Memory B cell (primary cell): ENCODE measurements around the gene EYS.
"Not testable (repeated sequence)": the region's sequence is repeated elsewhere in the genome, so short reads cannot be mapped to it uniquely, and the experiment has no call there.

Experiments
- ATAC-seq: fragments of 150-1000 bp; cut with Tn5 transposase; 2 replicates; pipeline ENCODE4 v1.10.0; 2021; ENCODE audit warnings: low read depth, mild to moderate bottlenecking, moderate library complexity
- DNase-seq, 2 donors: peaks; one replicate each; pipeline ENCODE4 v3.0.0; 2022; ENCODE audit warnings: low spot score in 2 of 2
- H3K27ac Mint-ChIP-seq: one replicate; pipeline ENCODE4 v1.8.0; 2022; ENCODE audit warnings: mild to moderate bottlenecking, moderate library complexity, mixed read lengths
- H3K27me3 Mint-ChIP-seq: one replicate; pipeline ENCODE4 v1.8.0; 2022; ENCODE audit warnings: mixed read lengths
- H3K36me3 Mint-ChIP-seq: one replicate; pipeline ENCODE4 v1.8.0; 2022; ENCODE audit warnings: mild to moderate bottlenecking, mixed read lengths
- H3K4me1 Mint-ChIP-seq: one replicate; pipeline ENCODE4 v1.8.0; 2022; ENCODE audit warnings: mixed read lengths
- H3K4me3 Mint-ChIP-seq: one replicate; pipeline ENCODE4 v1.8.0; 2022; ENCODE audit warnings: mild to moderate bottlenecking, moderate library complexity, mixed read lengths
- H3K9me3 Mint-ChIP-seq: one replicate; pipeline ENCODE4 v1.8.0; 2022; ENCODE audit warnings: mixed read lengths

EYS gene

GRCh38 chr6:63953336-63954021, 1753.5 kb downstream of the EYS start:
- not testable (repeated sequence) for ATAC-seq, H3K36me3 Mint-ChIP-seq, H3K27me3 Mint-ChIP-seq, H3K27ac Mint-ChIP-seq, H3K4me3 Mint-ChIP-seq, DNase-seq, H3K4me1 Mint-ChIP-seq, H3K9me3 Mint-ChIP-seq

- no peak for ATAC-seq
- Mint-ChIP-seq H3K4me3 (no peak overlapping the region), H3K27me3 (no peaks in the 10 kb centered on the region), H3K36me3 (no peaks in the 10 kb centered on the region), H3K4me1 (no peaks in the 10 kb centered on the region), H3K9me3 (peaks cover 2% of the 10 kb centered on the region), H3K27ac (no peak overlapping the region)
- DNase-seq, result no peak
These were observed 1759.1 kb downstream of the EYS start for GRCh38 chr6:63947792-63948529.

DNA sequence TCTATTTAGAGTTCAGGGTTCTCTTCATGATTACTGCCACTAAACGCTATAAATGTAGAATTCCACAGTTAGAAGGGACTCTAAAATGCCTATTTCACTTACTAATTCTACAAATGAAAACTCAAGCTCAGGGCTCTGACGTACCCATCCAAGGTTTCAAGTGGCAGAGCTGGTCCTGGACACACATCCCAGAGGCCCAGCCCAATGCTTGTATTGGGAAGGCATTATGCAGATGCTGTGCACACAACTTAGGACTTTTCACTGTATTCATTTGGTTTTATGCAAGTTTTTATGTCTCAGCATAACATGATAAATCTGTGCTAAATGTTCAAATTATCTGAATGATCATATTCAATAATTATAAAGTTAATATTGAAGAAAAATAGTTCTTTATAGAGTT, 1761.0 kb downstream of the EYS start:
- Mint-ChIP-seq H3K4me1 (no peaks in the 10 kb centered on the region), H3K36me3 (no peaks in the 10 kb centered on the region), H3K4me3 (no peak overlapping the region), H3K27ac (no peak overlapping the region), H3K27me3 (no peaks in the 10 kb centered on the region), H3K9me3 (peaks cover 2% of the 10 kb centered on the region)
- DNase-seq (no peak), ATAC-seq (no peak)

DNA sequence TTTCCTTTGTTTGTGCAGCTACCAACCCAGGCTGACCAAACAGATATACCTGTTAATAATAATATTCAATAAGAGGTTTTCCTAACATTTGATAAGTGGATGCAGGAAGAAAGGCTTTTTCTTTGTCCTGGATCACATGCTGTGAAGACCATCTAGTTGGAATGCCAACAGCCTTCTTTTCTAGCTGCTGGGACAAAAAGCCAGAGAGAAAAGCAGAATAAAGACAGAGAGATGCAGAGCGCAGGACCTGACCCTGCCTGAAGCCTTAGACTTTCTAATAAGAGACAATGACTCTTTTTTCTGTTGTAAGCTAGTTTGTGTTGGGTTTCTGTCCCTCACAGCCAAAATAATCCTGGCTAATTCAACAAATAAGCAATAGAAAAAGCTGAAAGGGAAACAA, 1763.2 kb downstream of the EYS start:
- H3K9me3 Mint-ChIP-seq, result peaks cover 2% of the 10 kb centered on the region
- H3K4me3 Mint-ChIP-seq, result no peak overlapping the region
- H3K4me1 Mint-ChIP-seq, result no peaks in the 10 kb centered on the region
- H3K27me3 Mint-ChIP-seq, result no peaks in the 10 kb centered on the region
- no peak for ATAC-seq
- DNase-seq, result no peak
- no peaks in the 10 kb centered on the region for H3K36me3 Mint-ChIP-seq
- no peak overlapping the region for H3K27ac Mint-ChIP-seq

DNA sequence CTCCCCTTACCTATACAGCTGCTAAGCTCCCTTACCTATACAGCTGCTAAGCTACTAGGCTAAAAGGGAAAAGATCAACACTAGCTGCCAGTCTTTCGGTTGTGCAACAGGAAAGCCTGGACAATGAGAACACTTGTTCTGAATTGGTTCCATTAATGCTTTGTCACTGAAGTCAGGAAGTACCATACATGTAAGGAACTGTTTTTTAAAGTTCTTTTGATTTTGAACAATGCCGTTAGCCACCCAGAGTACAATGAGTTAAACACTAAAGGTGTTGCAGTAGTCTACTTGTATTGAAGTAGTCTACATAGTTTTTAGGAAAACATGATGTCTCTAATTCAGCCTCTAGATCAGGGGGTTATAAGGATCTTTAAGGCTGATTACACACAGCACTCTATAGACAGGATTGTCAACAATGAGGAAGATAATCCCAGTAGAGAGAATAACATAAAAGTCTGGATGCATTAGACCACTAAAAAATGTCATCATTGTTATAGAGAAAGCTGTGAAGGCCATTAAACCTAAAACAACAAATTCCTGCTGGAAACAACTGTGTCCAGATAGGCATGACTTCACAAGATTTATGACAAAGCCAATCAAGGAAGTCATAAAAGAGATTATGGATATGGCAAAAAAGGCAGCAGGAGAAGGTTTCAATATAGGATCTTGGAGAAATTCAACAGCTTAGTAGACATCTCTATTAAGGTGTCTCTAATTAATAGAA, 1765.1 kb downstream of the EYS start:
- no peaks in the 10 kb centered on the region for H3K4me1 Mint-ChIP-seq
- H3K36me3 Mint-ChIP-seq, result no peaks in the 10 kb centered on the region
- H3K4me3 Mint-ChIP-seq, result no peak overlapping the region
- peaks cover 2% of the 10 kb centered on the region for H3K9me3 Mint-ChIP-seq
- no peak for ATAC-seq
- no peaks in the 10 kb centered on the region for H3K27me3 Mint-ChIP-seq
- no peak for DNase-seq
- no peak overlapping the region for H3K27ac Mint-ChIP-seq

GRCh38 chr6:63940056-63940455, 1767.0 kb downstream of the EYS start:
- no peak for DNase-seq
- ATAC-seq, result no peak
- H3K36me3 Mint-ChIP-seq, result no peaks in the 10 kb centered on the region
- peaks cover 2% of the 10 kb centered on the region for H3K9me3 Mint-ChIP-seq
- no peak overlapping the region for H3K4me3 Mint-ChIP-seq
- no peak overlapping the region for H3K27ac Mint-ChIP-seq
- H3K27me3 Mint-ChIP-seq, result no peaks in the 10 kb centered on the region
- no peaks in the 10 kb centered on the region for H3K4me1 Mint-ChIP-seq

GRCh38 chr6:63936399-63936798, 1770.6 kb downstream of the EYS start:
- H3K36me3 Mint-ChIP-seq, result no peaks in the 10 kb centered on the region
- no peak for ATAC-seq
- no peaks in the 10 kb centered on the region for H3K4me1 Mint-ChIP-seq
- H3K27ac Mint-ChIP-seq, result no peak overlapping the region
- no peaks in the 10 kb centered on the region for H3K9me3 Mint-ChIP-seq
- no peaks in the 10 kb centered on the region for H3K27me3 Mint-ChIP-seq
- no peak overlapping the region for H3K4me3 Mint-ChIP-seq
- DNase-seq, result no peak

- no peak for ATAC-seq
- no peaks in the 10 kb centered on the region for H3K36me3 Mint-ChIP-seq
- no peak for DNase-seq
- no peaks in the 10 kb centered on the region for H3K27me3 Mint-ChIP-seq
- no peaks in the 10 kb centered on the region for H3K9me3 Mint-ChIP-seq
- no peak overlapping the region for H3K4me3 Mint-ChIP-seq
- no peaks in the 10 kb centered on the region for H3K4me1 Mint-ChIP-seq
- H3K27ac Mint-ChIP-seq, result no peak overlapping the region
These were observed 1771.3 kb downstream of the EYS start for GRCh38 chr6:63935732-63936131.

GRCh38 chr6:63933948-63934347, 1773.1 kb downstream of the EYS start:
- not testable (repeated sequence) for ATAC-seq, H3K4me3 Mint-ChIP-seq, H3K4me1 Mint-ChIP-seq, H3K9me3 Mint-ChIP-seq, H3K27ac Mint-ChIP-seq, DNase-seq, H3K27me3 Mint-ChIP-seq, H3K36me3 Mint-ChIP-seq

- Mint-ChIP-seq H3K36me3 (no peaks in the 10 kb centered on the region), H3K27me3 (peaks cover 1% of the 10 kb centered on the region), H3K9me3 (no peaks in the 10 kb centered on the region), H3K27ac (no peak overlapping the region), H3K4me3 (no peak overlapping the region), H3K4me1 (no peaks in the 10 kb centered on the region)
- ATAC-seq (no peak), DNase-seq (no peak)
These were observed 1776.2 kb downstream of the EYS start for GRCh38 chr6:63930848-63931247.

GRCh38 chr6:63929111-63929510, 1777.9 kb downstream of the EYS start:
- ATAC-seq (no peak), DNase-seq (no peak)
- H3K27me3 Mint-ChIP-seq, result peaks cover 1% of the 10 kb centered on the region
- no peaks in the 10 kb centered on the region for H3K4me1 Mint-ChIP-seq
- no peak overlapping the region for H3K27ac Mint-ChIP-seq
- no peak overlapping the region for H3K4me3 Mint-ChIP-seq
- no peaks in the 10 kb centered on the region for H3K9me3 Mint-ChIP-seq
- H3K36me3 Mint-ChIP-seq, result no peaks in the 10 kb centered on the region

DNA sequence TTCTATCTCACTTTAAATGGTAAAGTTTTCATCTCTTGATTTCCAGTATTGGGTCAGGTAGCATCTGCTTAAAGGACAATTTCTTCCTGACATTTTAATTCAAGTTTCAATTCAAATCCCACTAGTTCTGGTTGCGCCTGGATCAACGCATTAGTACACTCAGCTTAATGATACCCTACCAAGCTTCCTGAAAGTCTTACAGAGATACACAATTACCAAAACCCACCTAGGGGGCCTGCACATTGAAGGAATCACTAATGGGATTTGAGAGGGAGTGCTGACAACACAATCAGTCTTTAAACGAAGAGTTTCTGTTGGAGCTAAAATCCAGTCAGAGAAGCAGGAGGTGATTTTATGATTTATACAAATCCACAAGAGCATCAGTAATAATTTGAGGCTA, 1778.4 kb downstream of the EYS start:
- Mint-ChIP-seq H3K4me1 (no peaks in the 10 kb centered on the region), H3K27me3 (peaks cover 1% of the 10 kb centered on the region), H3K9me3 (no peaks in the 10 kb centered on the region), H3K4me3 (no peak overlapping the region), H3K36me3 (no peaks in the 10 kb centered on the region), H3K27ac (no peak overlapping the region)
- no peak for DNase-seq
- ATAC-seq, result no peak

DNA sequence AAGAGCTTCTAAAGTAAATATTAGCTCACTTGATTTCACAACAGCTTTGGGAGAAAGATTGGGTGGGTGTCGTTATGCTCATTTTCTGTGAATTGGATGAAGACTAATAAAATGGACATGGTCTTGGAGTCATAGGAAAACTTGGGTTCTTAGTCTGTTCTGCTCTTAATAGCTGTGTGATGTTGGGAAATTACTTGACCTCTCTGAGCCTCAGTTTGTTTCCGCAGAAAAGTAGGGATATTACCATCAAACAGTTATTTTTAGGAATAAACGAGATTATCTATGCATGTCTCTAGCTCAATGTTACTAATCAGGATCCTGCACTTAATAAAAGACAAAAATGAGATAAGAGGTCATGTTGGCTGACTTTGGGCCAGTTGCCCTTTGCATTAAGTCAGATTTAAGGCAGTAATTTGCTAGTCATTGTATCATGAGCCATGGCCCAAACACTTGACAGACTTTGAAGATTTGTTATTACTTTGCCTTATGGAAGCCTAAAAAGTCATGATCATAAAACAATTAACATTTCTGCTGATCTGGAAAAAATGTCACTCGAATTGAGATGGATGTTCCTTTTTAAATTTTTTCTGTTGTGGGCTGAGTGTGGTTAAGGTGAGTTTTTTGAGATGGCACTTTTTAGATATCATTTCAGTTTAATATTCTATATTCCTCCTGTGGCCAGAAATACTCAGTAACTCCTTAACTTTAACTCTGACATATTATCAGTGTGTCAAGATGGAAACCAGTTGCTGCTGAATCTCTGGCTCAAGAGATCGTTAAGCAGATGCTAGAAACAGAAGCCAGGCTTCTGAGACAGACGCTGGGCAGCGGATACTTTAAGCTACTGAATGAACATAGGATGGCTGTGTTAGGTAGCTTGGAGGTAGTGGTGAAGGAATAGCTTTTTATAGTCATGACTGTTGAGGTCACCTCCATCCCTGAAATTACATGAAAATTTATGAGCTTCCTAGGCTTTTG, 1779.8 kb downstream of the EYS start:
- Mint-ChIP-seq H3K27me3 (peaks cover 1% of the 10 kb centered on the region), H3K27ac (no peak overlapping the region), H3K4me3 (no peak overlapping the region), H3K4me1 (no peaks in the 10 kb centered on the region), H3K36me3 (no peaks in the 10 kb centered on the region), H3K9me3 (no peaks in the 10 kb centered on the region)
- no peak for DNase-seq
- ATAC-seq, result no peak
